Endothelial cell of umbilical vein (primary cell): ENCODE measurements around the gene PLLP. TPM values are rescaled to one million over a fixed set of nuclear protein-coding genes. Genes with fewer than 3 reads are reported as not detected.

Experiments used
- BruUV-seq: library from RNA; stranded (reverse); fragments of 400-500 nt; replicated peaks from 2 replicates; lab custom pipeline; 2021; lab: Mats Ljungman, UMichigan
- CTCF ChIA-PET: fragments of 300-600, 350-600 bp; sonication (Branson Sonifier 250); formaldehyde crosslinking; loops from one replicate; lab custom pipeline; 2021; ENCODE audit warnings: antibody characterized with exemption, inconsistent platforms; lab: Charles Lee
- POLR2A ChIA-PET: fragments of 300-600, 350-600 bp; sonication (Branson Sonifier 250); formaldehyde crosslinking; loops from one replicate; lab custom pipeline; 2021; ENCODE audit warnings: antibody characterized with exemption, inconsistent platforms; lab: Charles Lee
- DNase-seq: peaks from one replicate; pipeline ENCODE4 v3.0.0-alpha.2; 2011; ENCODE audit warnings: low read depth, low spot score
- FAIRE-seq: peaks from 2 replicates; lab custom pipeline; 2011; peaks lifted over from hg19 to GRCh38; lab: Jason Lieb, UNC
- H2AFZ ChIP-seq: 2 replicates; pipeline ENCODE4 v1.6.0; 2012; ENCODE audit warnings: low read depth, low read length, control low read depth, inconsistent platforms
- H3K27ac ChIP-seq: 2 replicates; pipeline ENCODE4 v1.5.1; 2011; ENCODE audit warnings: low read depth, mild to moderate bottlenecking, control low read depth, low read length, moderate library complexity; ENCODE audit not compliant: insufficient read depth
- H3K27me3 ChIP-seq, 2 experiments: 2 replicates each; pipeline versions ENCODE4 v1.6.0 to v1.6.1; 2011; ENCODE audit warnings: low read length in 2 of 2, mixed read lengths in 1 of 2; ENCODE audit not compliant: control insufficient read depth in 2 of 2, insufficient read depth in 2 of 2
- H3K36me3 ChIP-seq, 2 experiments: 2 replicates in 1 of 2; 3 replicates in 1 of 2; pipeline ENCODE4 v1.5.1; 2011; ENCODE audit warnings: low read length in 2 of 2, mild to moderate bottlenecking in 1 of 2, moderate library complexity in 1 of 2; ENCODE audit not compliant: control insufficient read depth in 2 of 2, insufficient read depth in 2 of 2; ENCODE audit errors: extremely low read depth in 1 of 2
- H3K4me1 ChIP-seq: 3 replicates; pipeline ENCODE4 v1.5.1; 2011; ENCODE audit warnings: mild to moderate bottlenecking, low read length; ENCODE audit not compliant: control insufficient read depth, insufficient read depth; ENCODE audit errors: extremely low read depth
- H3K4me2 ChIP-seq: 2 replicates; pipeline ENCODE4 v1.6.1; 2011; ENCODE audit warnings: low read length, control low read depth, mixed read lengths; ENCODE audit not compliant: insufficient read depth
- H3K4me3 ChIP-seq, 3 experiments: fragments of 200-600 bp in 1 of 3; sonication (generic), shearing (Covaris generic) in 1 of 3; replicated peaks in 1 of 3; 2 replicates each; pipeline ENCODE4 v1.5.1; 2011 to 2016; ENCODE audit warnings: control low read depth in 3 of 3, low read length in 3 of 3, mild to moderate bottlenecking in 2 of 3, inconsistent platforms in 1 of 3, low read depth in 1 of 3, moderate library complexity in 1 of 3; ENCODE audit not compliant: insufficient read depth in 1 of 3
- H3K79me2 ChIP-seq: 2 replicates; pipeline ENCODE4 v1.6.0; 2012; ENCODE audit warnings: low read length, inconsistent platforms; ENCODE audit not compliant: control insufficient read depth, insufficient read depth
- H3K9ac ChIP-seq: replicated peaks from 2 replicates; pipeline ENCODE3; 2011; ENCODE audit warnings: low read length, control low read depth; ENCODE audit not compliant: insufficient read depth; ENCODE audit errors: extremely low read depth
- H3K9me1 ChIP-seq: replicated peaks from 3 replicates; pipeline ENCODE4 v1.6.0; 2011; ENCODE audit warnings: mild to moderate bottlenecking, low read length; ENCODE audit not compliant: control insufficient read depth, insufficient read depth; ENCODE audit errors: extremely low read depth
- H3K9me3 ChIP-seq: replicated peaks from 2 replicates; pipeline ENCODE4 v1.5.1; 2012; ENCODE audit warnings: low read length, inconsistent platforms; ENCODE audit not compliant: control insufficient read depth, insufficient read depth
- H4K20me1 ChIP-seq: replicated peaks from 2 replicates; pipeline ENCODE3; 2011; ENCODE audit warnings: mild to moderate bottlenecking, low read length; ENCODE audit not compliant: control insufficient read depth, insufficient read depth; ENCODE audit errors: extremely low read depth
- EZH2 ChIP-seq: IDR thresholded peaks from 2 replicates; pipeline ENCODE4 v1.6.1; 2012; ENCODE audit warnings: borderline replicate concordance, low read depth, mild to moderate bottlenecking, moderate library complexity, low read length, inconsistent platforms; ENCODE audit not compliant: severe bottlenecking
- FOS ChIP-seq: IDR thresholded peaks from 2 replicates; pipeline ENCODE4 v1.6.1; 2011; ENCODE audit warnings: mild to moderate bottlenecking, low read length, moderate library complexity, borderline replicate concordance; ENCODE audit not compliant: insufficient read depth
- GATA2 ChIP-seq: IDR thresholded peaks from 2 replicates; pipeline ENCODE4 v1.7.0; 2011; ENCODE audit warnings: low read depth, mild to moderate bottlenecking, moderate library complexity, mixed read lengths, low read length; ENCODE audit not compliant: insufficient read length, insufficient read depth
- JUN ChIP-seq: IDR thresholded peaks from 2 replicates; pipeline ENCODE4 v1.6.1; 2011; ENCODE audit warnings: borderline replicate concordance, low read depth; ENCODE audit not compliant: insufficient read length, insufficient read depth
- MAX ChIP-seq: IDR thresholded peaks from 2 replicates; pipeline ENCODE4 v1.6.1; 2011; ENCODE audit not compliant: insufficient read depth, insufficient read length
- MYC ChIP-seq: IDR thresholded peaks from one replicate; pipeline ENCODE4 v1.6.1; 2011; ENCODE audit warnings: mild to moderate bottlenecking, low read depth, low read length
- POLR2A ChIP-seq: IDR thresholded peaks from 2 replicates; pipeline ENCODE4 v1.6.1; 2012; ENCODE audit warnings: low read depth, mild to moderate bottlenecking, control low read depth, low read length
- POLR2AphosphoS5 ChIP-seq: IDR thresholded peaks from 2 replicates; pipeline ENCODE4 v1.6.1; 2012; ENCODE audit warnings: low read depth, mild to moderate bottlenecking, control low read depth, low read length, moderate library complexity; ENCODE audit not compliant: insufficient read depth
- dilution Hi-C: fragments of 300-500 bp; cut with MboI; formaldehyde crosslinking; loops from one replicate; pipeline ENCODE4 v1.15.0; 2019; ENCODE audit warnings: low sequenced_read_pairs; ENCODE audit not compliant: extremely low pct_ligation_motif_present
- intact Hi-C: fragments of 100-400 bp; cut with micrococcal nuclease; formaldehyde crosslinking; loops from one replicate; pipeline ENCODE4 v1.10.0; 2022
- polyA plus RNA-seq, 4 experiments: library from polyadenylated mRNA; depleted of rRNA in 3 of 4; stranded (reverse) in 3 of 4; unstranded in 1 of 4; fragments of >200 nt; gene quantifications; 2 replicates each; pipeline versions ENCODE4 v1.2.1 to v1.2.3, GENCODE V29; 2011 to 2012; ENCODE audit warnings: missing spikeins in 1 of 4
- total RNA-seq: library from RNA; stranded (reverse); gene quantifications from 2 replicates; pipeline ENCODE4 v1.2.3, GENCODE V29; 2021
- TF ChIP-seq, protein P1 (sequence below), 2 donors: IDR thresholded peaks; 1 replicate in 1 of 2; 2 replicates in 1 of 2; pipeline ENCODE4 v1.5.1; 2011; ENCODE audit warnings: low read length in 2 of 2, mild to moderate bottlenecking in 2 of 2, moderate library complexity in 2 of 2, control low read depth in 1 of 2, inconsistent platforms in 1 of 2, low read depth in 1 of 2; ENCODE audit not compliant: insufficient read depth in 1 of 2; ENCODE audit errors: extremely low read depth in 1 of 2

The PLLP gene
- total and polyA plus RNA-seq, 2 donors (not counting 3 experiments of a cell fraction or from before 2014, with no cell fraction given) = 4.4 to 14.4 TPM

DNA sequence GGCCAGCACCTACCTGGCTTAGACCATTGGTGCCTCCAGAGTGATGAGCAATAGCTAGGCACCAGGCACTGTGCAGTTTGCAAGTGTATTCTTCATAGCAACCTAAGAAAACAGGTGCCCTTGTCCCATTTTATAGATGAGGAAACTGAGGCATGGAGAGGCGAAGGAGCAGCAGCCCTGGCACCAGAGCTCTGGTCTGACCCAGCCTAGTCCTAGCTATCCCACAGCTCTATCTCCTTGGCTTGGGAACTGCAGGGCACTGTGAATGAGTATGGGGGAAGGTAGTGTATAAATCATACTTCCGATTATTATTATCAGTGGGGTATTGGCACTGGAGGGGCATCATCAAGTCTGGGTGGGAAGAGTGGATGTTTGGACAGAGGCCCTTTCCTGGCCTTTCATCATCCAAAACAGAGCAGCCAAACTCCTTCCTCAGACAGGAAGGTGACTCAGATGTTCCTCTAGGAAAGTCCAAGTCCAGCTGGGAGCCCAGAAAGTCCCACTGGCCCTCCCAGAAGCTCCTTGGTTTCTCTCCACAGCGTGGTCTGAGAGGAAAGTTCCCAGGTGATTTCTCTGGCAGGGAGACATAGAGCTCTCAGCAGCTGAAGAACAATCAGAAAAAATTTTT lies 32.0 kb upstream of the PLLP start:
- Histone ChIP-seq H3K4me2 (peak overlapping the region; percentile 42), H4K20me1 (no peaks in the 10 kb centered on the region), H3K27me3 (no peaks in the 10 kb centered on the region), H3K9ac (peak overlapping the region; percentile 58), H3K79me2 (no peaks in the 10 kb centered on the region), H3K36me3 (no peaks in the 10 kb centered on the region), H2AFZ (peak overlapping the region; percentile 46), H3K9me3 (no peaks in the 10 kb centered on the region), H3K9me1 (no peaks in the 10 kb centered on the region), H3K4me3 (no peak overlapping the region), H3K4me1 (peaks cover 33% of the 10 kb centered on the region), H3K27ac (peak overlapping the region; percentile 85)
- CTCF ChIA-PET = interaction anchor here (0.7 to 2.8 kb wide), 10 partner anchors 13 to 106 kb away, joined by 3 to 36 read pairs (median 4); no protein-coding TSS in a partner anchor
- DNase-seq (peak; percentile 98), FAIRE-seq (peak; percentile 100)
- POLR2A ChIA-PET = interaction anchor here (0.7 kb wide), 1 partner anchor 37 kb away, joined by 4 read pairs; no protein-coding TSS in a partner anchor
- dilution Hi-C loops (loop anchor here (25.0 kb wide), 1 partner anchor 96 kb away; the partner anchor contains the start of gene CCL17), intact Hi-C loops (loop anchor here (1.0 to 2.0 kb wide), 6 partner anchors 12 to 101 kb away; no protein-coding TSS in a partner anchor)
- TF ChIP-seq JUN (peak; percentile 97), MAX (no peak), POLR2AphosphoS5 (peak; percentile 92), MYC (no peak), GATA2 (peak; percentile 89), FOS (peak; percentile 97), EZH2 (no peak), POLR2A (peak; percentile 47)
- TF ChIP-seq, protein P1, sequence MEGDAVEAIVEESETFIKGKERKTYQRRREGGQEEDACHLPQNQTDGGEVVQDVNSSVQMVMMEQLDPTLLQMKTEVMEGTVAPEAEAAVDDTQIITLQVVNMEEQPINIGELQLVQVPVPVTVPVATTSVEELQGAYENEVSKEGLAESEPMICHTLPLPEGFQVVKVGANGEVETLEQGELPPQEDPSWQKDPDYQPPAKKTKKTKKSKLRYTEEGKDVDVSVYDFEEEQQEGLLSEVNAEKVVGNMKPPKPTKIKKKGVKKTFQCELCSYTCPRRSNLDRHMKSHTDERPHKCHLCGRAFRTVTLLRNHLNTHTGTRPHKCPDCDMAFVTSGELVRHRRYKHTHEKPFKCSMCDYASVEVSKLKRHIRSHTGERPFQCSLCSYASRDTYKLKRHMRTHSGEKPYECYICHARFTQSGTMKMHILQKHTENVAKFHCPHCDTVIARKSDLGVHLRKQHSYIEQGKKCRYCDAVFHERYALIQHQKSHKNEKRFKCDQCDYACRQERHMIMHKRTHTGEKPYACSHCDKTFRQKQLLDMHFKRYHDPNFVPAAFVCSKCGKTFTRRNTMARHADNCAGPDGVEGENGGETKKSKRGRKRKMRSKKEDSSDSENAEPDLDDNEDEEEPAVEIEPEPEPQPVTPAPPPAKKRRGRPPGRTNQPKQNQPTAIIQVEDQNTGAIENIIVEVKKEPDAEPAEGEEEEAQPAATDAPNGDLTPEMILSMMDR (IDR thresholded peaks at IDR 0.05; ENCODE audit: extremely low read depth in 1 of 2, insufficient read depth in 1 of 2, low read depth in 1 of 2, low read length in 2 of 2) = no peak
- no TSS peak for BruUV-seq
